Measurements from ENCODE around the gene PAM.
"Not testable (repeated sequence)": the region's sequence is repeated elsewhere in the genome, so short reads cannot be mapped to it uniquely, and the experiment has no call there.

PAM gene

DNA sequence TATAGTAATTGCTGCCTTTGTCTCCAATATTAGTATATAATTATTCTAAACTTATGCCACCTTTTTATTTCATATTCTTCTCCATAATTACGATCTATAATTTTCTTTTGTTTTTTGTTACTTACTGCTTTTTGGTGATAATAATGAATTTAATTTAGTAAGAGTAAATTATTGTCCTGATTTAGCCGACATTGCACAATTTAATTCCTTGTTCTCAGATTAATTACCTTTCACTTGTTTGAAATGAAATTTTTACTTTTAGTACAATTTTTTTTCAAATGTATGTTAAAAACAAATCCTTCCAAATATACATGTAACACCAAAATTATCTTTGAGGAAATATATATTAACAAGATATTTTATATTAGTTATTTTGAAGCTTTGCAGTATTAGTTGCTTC is 201.5 kb downstream of the PAM start:
- no peak for DNase-seq

DNA sequence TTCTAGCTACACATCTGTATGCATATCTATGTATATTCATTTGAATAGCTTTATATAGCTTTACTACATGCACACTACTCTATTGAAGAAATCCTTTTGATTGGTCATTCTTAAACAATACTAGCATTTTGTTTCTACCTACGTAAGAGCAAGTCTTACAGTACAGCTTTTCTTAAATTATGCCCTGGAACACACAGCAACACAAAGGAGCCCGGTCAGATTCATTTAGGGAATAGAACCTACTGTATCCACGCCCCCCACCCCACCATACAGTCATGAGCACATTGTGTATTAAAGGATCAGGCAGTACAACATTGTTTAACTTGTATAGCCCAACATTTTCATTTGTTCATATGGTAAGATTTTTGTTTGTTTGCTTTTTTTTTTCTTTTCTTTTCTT is 202.0 kb downstream of the PAM start:
- no peak for DNase-seq

DNA sequence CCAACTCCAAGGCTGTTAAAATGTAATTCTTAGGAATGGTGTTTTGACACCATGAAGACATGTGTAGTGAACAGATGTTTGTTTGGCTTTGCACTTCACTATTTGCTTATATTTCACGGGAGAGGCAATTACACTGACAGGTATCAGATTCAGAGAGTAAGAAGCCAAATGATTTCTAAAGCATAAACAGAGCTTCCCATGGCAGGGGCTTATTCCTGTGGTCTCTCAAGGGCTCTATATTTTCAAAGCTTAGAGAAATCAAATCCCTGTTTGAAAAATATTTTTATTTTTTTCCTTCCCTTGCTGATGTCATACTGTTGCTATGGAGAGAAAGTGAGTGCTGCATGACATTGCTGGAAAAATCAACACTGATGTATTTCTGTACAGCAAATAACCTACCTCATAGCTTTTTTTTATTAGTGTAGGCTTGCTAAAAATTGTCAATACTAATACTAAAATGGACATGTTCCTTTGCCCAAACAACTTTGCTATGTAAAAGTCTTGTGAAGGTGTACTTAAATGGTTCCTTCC is 203.4 kb downstream of the PAM start:
- no peak for DNase-seq

DNA sequence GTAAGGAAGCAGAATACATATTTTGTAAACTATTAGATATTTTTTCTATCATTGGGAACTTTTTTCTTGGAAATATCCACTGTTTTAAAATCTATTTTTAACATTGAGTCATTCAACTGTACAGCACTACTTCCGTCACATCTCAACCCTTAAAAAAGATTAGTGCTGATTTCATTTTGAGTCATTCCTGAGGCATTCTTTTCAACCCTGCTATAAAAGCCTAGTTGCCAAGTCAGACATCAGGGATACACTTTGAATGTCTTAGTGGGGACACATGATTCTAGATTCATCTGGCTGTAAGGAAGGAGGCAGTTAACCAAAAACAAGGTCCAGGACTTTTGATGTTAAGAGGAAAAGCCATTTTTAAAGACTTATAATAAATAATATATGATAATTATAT is 203.9 kb downstream of the PAM start:
- no peak for DNase-seq

- DNase-seq: no peak
These were observed 206.6 kb downstream of the PAM start for GRCh38 chr5:102961671-102962070.

DNA sequence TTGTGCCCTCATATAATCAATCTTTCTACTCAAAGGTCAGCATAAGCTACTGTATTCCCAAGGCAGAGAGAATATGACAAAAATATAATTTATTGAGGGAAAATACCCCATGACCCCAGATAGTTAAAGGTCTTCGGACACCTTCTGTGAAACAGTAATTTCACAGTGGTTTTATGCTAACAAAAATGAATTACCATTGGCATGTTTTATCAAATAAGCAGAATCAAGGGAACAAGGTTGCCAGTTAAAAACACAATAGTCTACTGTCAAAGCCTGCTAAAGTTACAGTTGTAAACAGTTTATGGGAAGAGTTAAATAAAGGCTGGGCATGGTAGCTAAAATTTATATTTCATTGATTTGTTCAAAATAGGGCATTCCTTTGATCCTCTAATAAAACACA is 210.5 kb downstream of the PAM start:
- no peak for DNase-seq

GRCh38 chr5:102969641-102970040 is 214.5 kb downstream of the PAM start:
- DNase-seq: no peak

DNA sequence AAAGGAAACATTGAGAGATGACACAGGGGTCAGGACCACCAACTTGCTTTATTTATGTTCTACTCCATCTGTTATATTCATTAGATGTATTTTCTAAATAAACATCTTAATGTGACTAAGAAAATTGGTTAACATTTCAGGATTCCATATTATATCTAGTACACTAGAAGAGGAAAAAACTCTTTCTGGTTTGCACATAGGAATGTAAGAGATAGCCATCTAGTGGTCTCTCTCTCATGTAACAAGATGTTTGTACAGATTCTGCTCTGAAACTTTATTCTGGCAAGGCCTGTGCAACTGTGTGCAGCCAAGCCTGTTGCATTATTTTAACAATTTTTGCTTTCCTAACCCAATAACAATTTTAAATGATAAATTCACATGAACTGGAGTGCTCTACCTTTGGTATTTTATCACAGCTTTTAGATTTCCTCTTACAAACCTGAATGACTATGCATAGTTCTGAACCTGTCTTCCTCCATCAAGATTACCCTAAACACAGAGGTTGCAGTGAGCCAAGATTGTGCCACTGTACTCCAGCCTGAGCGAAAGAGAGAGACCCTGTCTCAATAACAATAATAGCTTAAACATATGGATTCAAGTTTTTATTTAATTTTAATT is 216.7 kb downstream of the PAM start:
- DNase-seq: no peak

DNA sequence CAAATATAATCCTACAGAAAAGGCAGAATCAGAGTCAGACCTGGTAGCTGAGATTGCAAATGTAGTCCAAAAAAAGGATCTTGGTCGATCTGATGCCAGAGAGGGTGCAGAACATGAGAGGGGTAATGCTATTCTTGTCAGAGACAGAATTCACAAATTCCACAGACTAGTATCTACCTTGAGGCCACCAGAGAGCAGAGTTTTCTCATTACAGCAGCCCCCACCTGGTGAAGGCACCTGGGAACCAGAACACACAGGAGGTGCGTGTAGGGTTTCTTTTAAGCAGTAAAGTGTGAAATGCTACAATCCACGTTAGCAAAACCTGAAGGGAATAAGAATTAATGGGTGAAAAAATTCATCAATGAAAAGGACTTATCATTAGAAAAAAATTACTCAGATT is 219.1 kb downstream of the PAM start:
- DNase-seq: no peak

- DNase-seq: no peak
These were observed 219.9 kb downstream of the PAM start for GRCh38 chr5:102975045-102975444.

DNA sequence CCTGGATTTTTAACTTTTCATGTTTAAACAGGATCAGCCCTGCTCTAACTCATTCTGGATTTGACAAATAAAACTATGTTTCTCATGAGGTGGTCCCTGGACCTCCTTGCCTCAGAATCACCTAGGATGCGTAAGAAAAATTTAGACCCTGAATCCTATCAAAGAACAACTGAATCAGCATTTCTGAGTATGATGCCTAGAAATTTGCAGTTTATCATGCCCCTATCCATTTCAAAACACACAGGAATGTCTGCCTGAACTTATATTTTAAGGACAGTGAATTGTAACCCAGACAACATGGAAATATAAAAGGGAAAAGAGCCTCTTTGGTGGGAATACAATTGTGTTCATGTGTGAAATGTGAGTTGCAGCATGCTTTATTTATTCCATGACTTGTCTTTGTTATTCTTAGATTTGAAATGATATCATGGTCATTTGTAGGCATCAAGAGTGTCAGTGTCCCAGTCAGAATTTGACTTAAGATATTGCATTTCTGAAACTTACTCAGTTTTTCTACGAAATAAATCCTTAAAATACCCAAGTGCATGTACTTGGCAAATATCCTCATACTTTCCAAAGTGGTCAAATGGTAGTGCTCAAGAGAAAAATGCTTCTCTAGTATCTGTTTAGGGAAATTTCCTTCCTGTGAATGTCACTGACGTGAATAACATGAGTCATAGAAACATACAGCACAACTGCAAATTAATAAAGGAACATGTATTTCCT is 220.5 kb downstream of the PAM start:
- DNase-seq: no peak

- no peak for DNase-seq
These were observed 227.0 kb downstream of the PAM start for GRCh38 chr5:102981957-102982635.

- DNase-seq: no peak
These were observed 231.0 kb downstream of the PAM start for GRCh38 chr5:102986074-102986473.

DNA sequence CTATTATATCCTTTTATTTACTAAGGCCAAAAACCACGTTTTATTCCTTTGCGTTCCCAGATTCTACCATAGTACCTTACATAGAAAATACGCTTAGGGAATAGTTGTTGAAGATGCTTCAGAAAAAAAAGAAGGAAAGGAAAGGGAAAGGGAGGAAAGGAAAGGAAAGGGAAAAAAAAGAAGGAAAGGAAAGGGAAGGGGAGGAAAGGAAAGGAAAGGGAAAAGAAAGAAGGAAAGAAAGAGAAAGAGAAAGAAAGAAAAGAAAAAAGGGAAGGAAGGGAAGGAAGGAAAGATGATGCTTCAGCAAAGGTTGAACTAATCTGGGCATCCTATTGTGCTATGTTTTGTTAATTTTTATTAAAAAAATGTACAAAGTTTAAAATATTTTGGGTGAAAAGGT is 233.4 kb downstream of the PAM start:
- DNase-seq: no peak

DNA sequence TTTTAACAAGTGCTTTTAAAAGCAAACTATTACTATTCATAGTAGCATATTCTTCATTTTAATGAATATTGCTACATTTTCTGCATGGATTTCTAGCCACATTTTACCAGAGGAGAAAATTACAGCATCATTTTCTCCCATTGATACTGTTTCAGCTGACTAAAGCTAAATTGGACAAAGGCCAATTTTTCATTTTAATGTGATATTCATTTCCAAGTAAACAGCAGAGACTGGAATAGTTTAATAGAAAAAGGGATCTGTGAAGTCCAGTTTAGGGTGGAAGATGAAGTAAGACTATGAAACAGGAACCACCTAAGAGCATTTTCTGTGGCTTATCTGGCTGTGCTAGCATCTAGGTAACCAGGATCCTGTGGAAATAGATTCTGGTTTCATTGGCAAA is 236.7 kb downstream of the PAM start:
- DNase-seq: no peak

- DNase-seq: no peak
These were observed 241.0 kb downstream of the PAM start for GRCh38 chr5:102996011-102996575.

DNA sequence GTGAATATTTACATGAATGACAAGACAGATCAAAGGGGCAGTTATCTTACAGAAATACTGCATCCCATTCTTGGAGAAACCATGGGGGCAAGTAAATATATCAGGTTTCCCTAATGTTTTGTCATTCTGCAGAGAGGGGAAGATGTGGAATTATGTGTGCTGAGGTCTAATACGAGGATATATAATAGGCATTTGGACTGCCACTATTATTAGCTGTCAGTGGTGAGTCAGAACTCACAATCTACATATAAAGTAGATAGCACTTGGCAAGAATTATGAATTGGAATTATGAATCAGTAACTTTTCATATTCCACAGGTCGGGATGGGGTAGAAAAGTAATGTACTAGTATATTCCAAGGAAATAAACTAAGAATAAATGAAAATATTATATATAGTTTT is 243.1 kb downstream of the PAM start:
- DNase-seq: no peak

GRCh38 chr5:102999191-102999590 is 244.1 kb downstream of the PAM start:
- DNase-seq: no peak

- not testable (repeated sequence) for DNase-seq
These were observed 244.5 kb downstream of the PAM start for GRCh38 chr5:102999621-103000020.

DNA sequence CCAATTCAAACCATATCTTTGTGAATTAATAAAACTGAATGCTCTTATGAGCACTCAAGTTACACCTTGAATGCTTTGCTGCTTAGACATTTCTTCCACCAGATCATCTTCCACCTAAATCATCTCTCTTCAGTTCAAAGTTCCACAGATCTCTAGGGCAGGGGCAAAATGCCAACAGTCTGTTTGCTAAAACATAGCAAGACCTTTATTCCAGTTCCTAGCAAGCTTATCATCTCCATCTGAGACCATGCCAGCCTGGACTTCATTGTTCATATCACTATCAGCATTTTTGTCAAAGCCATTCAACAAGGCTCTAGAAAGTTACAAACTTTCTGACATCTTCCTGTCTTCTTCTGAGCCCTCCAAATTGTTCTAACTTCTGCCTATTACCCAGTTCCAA is 245.0 kb downstream of the PAM start:
- no peak for DNase-seq

GRCh38 chr5:103003872-103004271 is 248.8 kb downstream of the PAM start:
- DNase-seq: no peak

- DNase-seq: no peak
These were observed 250.2 kb downstream of the PAM start for GRCh38 chr5:103005276-103005675.

- no peak for DNase-seq
These were observed 251.8 kb downstream of the PAM start for GRCh38 chr5:103006921-103007320.

DNA sequence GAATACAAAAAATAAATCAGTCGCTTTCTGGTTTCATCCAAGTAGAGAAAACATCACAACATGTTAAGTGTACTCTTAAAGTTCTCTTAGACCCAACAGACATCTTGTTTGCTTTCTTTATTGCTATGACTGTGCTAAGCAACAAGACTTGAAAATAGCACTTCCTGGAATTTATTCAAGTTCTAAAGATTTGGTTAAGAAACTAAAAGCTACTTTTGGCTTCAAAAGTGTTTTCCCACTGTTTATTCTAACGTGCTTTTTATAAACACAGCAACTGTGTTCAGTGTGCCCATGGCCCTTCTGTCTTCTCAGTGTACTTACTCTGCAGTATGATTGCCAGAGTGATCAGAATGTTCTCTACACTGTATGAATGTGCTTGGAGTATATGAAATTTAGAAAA is 255.1 kb downstream of the PAM start:
- DNase-seq: no peak

Data from CD4-positive, alpha-beta T cell treated with Interleukin-15 for 1 hour (primary cell).